Loucy (cell line): Measurements from ENCODE around the gene GIMAP7.

Experiments used
- EZH2phosphoT487 ChIP-seq: fragments of 200-600 bp; IDR thresholded peaks from 2 replicates; pipeline ENCODE4 v1.6.1; 2018; ENCODE audit warnings: antibody characterized with exemption, mild to moderate bottlenecking, moderate library complexity, borderline replicate concordance
- TF ChIP-seq, protein P1 (sequence below): fragments of 200-600 bp; sonication (generic); conservative IDR thresholded peaks from 2 replicates; pipeline ENCODE4 v1.5.1; 2014; ENCODE audit warnings: mild to moderate bottlenecking, antibody characterized with exemption, low read length

DNA sequence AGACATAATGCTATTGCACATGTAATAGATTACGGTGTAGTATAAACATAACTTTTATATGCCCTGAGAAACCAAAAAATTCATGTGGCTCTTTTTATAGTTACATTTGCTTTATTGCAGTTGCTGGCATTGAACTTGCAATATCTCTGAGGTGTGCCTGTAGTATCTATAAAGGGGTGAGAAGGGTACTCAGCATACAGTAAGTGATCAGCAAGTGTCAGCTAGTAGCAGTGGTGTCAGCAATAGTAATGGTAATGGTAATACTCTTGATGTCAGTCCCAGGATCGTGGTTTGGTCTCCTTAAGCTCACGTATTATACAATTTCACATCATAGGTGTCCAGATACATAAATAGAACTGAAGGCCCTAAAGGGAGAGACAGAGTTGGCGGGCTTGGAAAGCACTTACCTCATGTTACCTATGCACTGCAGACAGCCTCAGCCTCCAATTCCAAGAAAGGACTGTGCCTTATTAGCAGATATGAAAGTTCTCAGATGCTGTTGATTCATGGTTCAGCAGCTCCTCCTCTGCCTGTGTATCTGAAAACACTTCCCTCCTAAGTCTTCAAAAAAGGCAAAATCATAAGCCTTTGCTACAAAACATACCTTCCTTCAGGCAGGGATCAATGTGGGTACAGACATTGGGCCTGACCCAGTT is 6.6 kb upstream of the GIMAP7 start:
- TF ChIP-seq, protein P1, sequence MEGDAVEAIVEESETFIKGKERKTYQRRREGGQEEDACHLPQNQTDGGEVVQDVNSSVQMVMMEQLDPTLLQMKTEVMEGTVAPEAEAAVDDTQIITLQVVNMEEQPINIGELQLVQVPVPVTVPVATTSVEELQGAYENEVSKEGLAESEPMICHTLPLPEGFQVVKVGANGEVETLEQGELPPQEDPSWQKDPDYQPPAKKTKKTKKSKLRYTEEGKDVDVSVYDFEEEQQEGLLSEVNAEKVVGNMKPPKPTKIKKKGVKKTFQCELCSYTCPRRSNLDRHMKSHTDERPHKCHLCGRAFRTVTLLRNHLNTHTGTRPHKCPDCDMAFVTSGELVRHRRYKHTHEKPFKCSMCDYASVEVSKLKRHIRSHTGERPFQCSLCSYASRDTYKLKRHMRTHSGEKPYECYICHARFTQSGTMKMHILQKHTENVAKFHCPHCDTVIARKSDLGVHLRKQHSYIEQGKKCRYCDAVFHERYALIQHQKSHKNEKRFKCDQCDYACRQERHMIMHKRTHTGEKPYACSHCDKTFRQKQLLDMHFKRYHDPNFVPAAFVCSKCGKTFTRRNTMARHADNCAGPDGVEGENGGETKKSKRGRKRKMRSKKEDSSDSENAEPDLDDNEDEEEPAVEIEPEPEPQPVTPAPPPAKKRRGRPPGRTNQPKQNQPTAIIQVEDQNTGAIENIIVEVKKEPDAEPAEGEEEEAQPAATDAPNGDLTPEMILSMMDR: no peak
- no peak for TF ChIP-seq EZH2phosphoT487
